KOPT-K1 (cell line): ENCODE results near the gene HOXD9.
A peak's percentile ranks its signal among the peaks of the same experiment; 100 is the strongest.

Source experiments
- H3K27ac ChIP-seq: fragments of 200-600 bp; sonication (generic); 2 replicates; pipeline ENCODE4 v1.5.1; 2016; ENCODE audit warnings: antibody characterized with exemption, mild to moderate bottlenecking, low read depth, low read length; ENCODE audit not compliant: poor library complexity, severe bottlenecking
- H3K36me3 ChIP-seq: fragments of 200-600 bp; sonication (generic); 2 replicates; pipeline ENCODE4 v1.5.1; 2017; ENCODE audit warnings: antibody characterized with exemption, mild to moderate bottlenecking, low read length, moderate library complexity; ENCODE audit not compliant: insufficient read depth
- H3K9me3 ChIP-seq: fragments of 200-600 bp; sonication (generic); 2 replicates; pipeline ENCODE4 v1.5.1; 2017; ENCODE audit warnings: antibody characterized with exemption, low read length, mild to moderate bottlenecking; ENCODE audit not compliant: insufficient read depth, poor library complexity, severe bottlenecking

Gene HOXD9

DNA sequence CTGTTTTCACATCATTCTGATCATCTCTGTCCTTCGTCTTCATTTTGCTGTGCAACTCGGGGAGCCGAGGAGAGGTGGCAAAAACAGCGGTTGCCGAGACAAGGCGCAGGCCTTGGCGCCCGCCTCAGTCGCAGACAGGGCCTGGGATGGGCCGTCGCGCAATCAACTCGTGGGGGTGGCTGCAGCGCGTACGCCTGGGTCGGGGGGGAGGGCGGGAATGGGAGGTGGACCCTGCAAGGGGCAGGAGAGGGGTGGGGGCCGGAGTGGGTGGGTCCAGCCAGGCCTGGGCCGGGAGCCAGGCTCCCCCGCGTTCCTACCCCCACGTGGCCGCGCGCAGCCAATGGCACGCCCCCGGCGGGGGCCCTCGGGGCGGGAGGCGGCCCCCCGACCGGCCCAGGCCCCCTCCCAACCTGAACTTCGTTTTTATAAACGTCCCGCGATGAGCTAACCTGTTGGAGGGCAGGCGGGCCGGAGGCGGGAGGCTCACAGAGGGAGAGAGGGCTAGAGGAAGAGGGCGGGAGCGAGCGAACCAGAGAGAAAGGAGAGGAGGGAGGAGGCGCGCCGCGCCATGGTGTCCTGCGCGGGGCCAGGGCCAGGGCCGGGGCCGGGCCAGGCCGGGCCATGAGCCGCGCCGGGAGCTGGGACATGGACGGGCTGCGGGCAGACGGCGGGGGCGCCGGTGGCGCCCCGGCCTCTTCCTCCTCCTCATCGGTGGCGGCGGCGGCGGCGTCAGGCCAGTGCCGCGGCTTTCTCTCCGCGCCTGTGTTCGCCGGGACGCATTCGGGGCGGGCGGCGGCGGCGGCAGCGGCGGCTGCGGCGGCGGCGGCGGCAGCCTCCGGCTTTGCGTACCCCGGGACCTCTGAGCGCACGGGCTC, 30.0 kb upstream of the HOXD9 start, which contains the start of gene HOXD13:
HOXD13 (plus strand) TSS at position 452 of the 875 bp plus-strand sequence; CDS start at position 622, 170 bp downstream.
- Histone ChIP-seq H3K9me3 (no peaks in the 10 kb centered on the region), H3K27ac (no peak within 1 kb of the TSS), H3K36me3 (no peaks in the 10 kb centered on the region)

- H3K36me3 ChIP-seq: no peaks in the 10 kb centered on the region
- no peak overlapping the region for H3K27ac ChIP-seq
- H3K9me3 ChIP-seq: no peaks in the 10 kb centered on the region
Observed at GRCh38 chr2:176093145-176093897, 29.2 kb upstream of the HOXD9 start.

DNA sequence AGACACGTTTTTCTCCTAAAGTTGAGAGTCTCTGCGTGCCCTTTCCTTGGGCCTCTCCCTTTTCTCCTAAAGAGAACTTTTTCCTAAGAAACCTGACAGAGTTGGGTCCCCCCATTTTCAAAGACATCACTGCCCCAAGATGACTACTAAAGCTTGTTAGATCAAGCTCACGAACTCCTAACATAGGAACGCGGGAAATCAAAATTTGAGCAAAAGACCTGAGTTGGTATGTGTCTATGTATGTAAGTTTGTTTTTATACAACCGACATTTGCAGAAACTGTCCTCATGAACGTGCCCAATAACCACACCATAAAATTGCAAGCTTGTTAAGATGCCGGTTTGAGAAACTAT, 28.6 kb upstream of the HOXD9 start:
- Histone ChIP-seq H3K36me3 (no peaks in the 10 kb centered on the region), H3K9me3 (no peaks in the 10 kb centered on the region), H3K27ac (no peak overlapping the region)

DNA sequence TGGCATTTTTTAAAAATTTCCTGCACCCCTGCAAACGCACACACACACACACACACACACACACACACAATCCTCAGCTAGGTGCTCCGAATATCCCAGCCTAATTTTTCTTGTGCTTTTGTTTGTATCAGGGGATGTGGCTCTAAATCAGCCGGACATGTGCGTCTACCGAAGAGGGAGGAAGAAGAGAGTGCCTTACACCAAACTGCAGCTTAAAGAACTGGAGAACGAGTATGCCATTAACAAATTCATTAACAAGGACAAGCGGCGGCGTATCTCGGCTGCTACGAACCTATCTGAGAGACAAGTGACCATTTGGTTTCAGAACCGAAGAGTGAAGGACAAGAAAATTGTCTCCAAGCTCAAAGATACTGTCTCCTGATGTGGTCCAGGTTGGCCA, 28.2 kb upstream of the HOXD9 start:
- Histone ChIP-seq H3K27ac (no peak overlapping the region), H3K9me3 (no peaks in the 10 kb centered on the region), H3K36me3 (no peaks in the 10 kb centered on the region)

DNA sequence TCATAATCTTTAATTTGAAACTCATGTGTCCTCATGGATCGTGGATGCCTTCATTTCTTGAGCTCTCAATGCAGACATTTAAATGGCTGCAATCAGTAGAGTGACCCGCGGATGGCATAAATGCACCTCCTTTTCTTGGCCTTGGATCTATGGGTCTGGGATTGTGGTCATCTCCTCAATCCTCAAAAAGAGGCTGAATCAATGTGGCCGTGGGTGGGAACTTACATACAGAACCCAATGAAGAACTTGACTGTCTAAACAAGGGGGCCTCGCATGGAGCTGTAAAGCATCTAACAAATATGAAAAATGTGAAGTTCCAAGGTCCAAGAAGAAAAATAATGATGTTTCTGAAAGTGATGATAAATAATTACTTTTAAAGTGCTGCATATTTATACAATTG, 27.1 kb upstream of the HOXD9 start:
- H3K27ac ChIP-seq: no peak overlapping the region
- H3K36me3 ChIP-seq: no peaks in the 10 kb centered on the region

GRCh38 chr2:176096243-176096985, 26.1 kb upstream of the HOXD9 start:
- Histone ChIP-seq H3K27ac (peak overlapping the region; percentile 10), H3K9me3 (no peaks in the 10 kb centered on the region), H3K36me3 (no peaks in the 10 kb centered on the region)

More for the DNA sequence above, 27.1 kb upstream of the HOXD9 start:
- no peaks in the 10 kb centered on the region for H3K9me3 ChIP-seq

- no peaks in the 10 kb centered on the region for H3K36me3 ChIP-seq
- no peaks in the 10 kb centered on the region for H3K9me3 ChIP-seq
- H3K27ac ChIP-seq: peak overlapping the region; percentile 10
Observed at GRCh38 chr2:176096986-176097819, 25.3 kb upstream of the HOXD9 start.

DNA sequence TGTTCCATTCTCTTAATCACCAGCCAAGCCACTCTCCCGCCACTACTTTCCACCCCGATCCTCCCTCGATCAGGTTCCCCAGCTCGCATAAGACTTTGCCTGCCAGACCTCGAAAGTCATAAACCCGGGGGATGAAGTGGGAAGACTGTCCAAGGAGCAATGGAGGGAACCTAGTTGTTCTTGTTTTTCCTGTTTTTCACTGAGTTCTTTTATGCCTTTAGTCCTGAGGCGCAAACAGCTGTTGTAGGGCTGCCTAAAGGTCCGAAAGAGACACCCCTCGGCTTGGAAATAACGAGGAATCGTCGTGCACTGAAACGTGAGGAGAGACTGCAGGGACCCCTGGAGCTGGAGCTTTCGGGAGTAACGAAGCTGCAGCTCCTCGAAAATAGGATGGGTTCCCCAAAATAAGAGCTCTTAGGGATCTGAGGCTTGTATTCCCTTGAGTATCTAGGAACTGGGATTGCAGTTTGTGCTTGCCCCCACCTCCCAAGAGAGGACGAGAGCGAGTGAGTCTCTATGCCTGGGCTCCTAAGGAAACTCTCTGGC, 24.6 kb upstream of the HOXD9 start:
- Histone ChIP-seq H3K27ac (no peak overlapping the region), H3K9me3 (no peaks in the 10 kb centered on the region), H3K36me3 (no peaks in the 10 kb centered on the region)

- no peaks in the 10 kb centered on the region for H3K36me3 ChIP-seq
- H3K27ac ChIP-seq: no peak overlapping the region
- no peaks in the 10 kb centered on the region for H3K9me3 ChIP-seq
Observed at GRCh38 chr2:176098366-176099158, 24.0 kb upstream of the HOXD9 start.

DNA sequence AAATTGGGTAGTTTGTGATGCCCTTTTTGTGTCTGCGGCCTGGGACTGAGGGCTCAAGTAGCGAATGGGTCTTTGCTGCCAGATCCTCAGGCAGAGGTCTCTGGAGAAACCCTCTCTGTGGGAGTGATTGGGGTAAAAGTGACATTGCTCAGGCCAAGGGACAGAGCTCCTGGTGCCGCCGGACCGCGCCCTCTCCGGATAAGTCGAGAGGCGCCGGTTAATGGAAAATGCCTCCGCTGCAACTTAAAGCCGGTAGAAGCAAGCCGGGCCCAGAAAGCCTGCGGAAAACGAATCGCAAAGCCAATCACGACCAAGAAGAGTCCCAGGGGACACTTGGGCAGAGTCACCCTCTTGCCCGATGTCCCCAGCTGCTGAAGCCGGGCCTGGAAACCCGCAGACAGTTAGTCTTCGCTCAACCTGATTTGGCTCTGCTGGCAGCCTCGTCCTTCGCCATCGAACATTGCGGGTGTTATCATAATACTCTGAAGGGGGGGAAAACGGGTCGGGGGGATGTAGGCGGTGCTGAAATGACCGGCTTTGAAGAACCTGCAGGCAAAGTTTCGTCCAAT, 23.3 kb upstream of the HOXD9 start:
- H3K9me3 ChIP-seq: no peaks in the 10 kb centered on the region
- H3K27ac ChIP-seq: no peak overlapping the region
- H3K36me3 ChIP-seq: no peaks in the 10 kb centered on the region

- Histone ChIP-seq H3K36me3 (no peaks in the 10 kb centered on the region), H3K9me3 (no peaks in the 10 kb centered on the region), H3K27ac (no peak within 1 kb of the TSS)
Observed at GRCh38 chr2:176099728-176100546, 22.6 kb upstream of the HOXD9 start, which contains the start of gene HOXD12. Gene HOXD12 (plus strand): TSS chr2:176099795. CDS start chr2:176099802, 7 bp downstream.

DNA sequence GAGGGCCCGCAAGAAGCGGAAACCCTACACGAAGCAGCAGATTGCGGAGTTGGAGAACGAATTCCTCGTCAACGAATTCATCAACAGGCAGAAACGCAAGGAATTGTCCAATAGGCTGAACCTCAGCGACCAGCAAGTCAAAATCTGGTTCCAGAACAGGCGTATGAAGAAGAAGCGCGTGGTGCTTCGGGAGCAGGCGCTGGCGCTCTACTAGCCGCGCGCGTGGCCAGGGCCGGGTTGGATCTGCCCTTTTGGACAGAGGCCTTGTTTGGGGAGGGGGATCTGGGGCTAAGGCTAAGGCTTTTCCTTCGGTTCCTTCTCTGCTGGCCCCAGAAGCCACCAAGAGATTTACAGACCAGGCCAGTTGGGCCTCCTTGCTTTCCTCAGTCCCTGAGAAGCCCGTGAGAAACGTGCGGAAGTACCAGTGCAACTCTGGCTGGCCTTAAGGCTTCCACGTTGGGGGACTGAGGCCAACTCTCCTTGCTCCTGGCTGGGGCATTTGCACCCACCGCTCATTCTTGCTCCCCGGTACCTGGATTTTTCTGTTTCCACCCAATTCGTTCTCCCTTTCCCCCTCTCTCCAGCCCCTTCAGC, 21.9 kb upstream of the HOXD9 start:
- H3K36me3 ChIP-seq: no peaks in the 10 kb centered on the region
- no peaks in the 10 kb centered on the region for H3K9me3 ChIP-seq
- no peak overlapping the region for H3K27ac ChIP-seq
